Activated T-cell treated with anti-CD3 and anti-CD28 coated beads, Interleukin-2, amount 50 U/mL, for 24 hours (primary cell): ENCODE measurements around the gene NDUFB1.
A peak's percentile ranks its signal among the peaks of the same experiment; 100 is the strongest.

Experiments used
- DNase-seq: peaks from one replicate; pipeline ENCODE4 v3.0.0-alpha.2; 2020
- H3K27ac Mint-ChIP-seq: 2 replicates; pipeline ENCODE4 v1.8.0; 2020; ENCODE audit warnings: mild to moderate bottlenecking, mixed read lengths
- H3K27me3 Mint-ChIP-seq: 2 replicates; pipeline ENCODE4 v1.8.0; 2020; ENCODE audit warnings: mixed read lengths
- H3K36me3 Mint-ChIP-seq: 2 replicates; pipeline ENCODE4 v1.8.0; 2020; ENCODE audit warnings: low read depth, mixed read lengths
- H3K4me1 Mint-ChIP-seq: 2 replicates; pipeline ENCODE4 v1.8.0; 2020; ENCODE audit warnings: low read depth, mixed read lengths
- H3K4me3 Mint-ChIP-seq: 2 replicates; pipeline ENCODE4 v1.8.0; 2020; ENCODE audit warnings: mild to moderate bottlenecking, moderate library complexity, mixed read lengths
- H3K9me3 Mint-ChIP-seq: 2 replicates; pipeline ENCODE4 v1.8.0; 2020; ENCODE audit warnings: mixed read lengths

The NDUFB1 gene

DNA sequence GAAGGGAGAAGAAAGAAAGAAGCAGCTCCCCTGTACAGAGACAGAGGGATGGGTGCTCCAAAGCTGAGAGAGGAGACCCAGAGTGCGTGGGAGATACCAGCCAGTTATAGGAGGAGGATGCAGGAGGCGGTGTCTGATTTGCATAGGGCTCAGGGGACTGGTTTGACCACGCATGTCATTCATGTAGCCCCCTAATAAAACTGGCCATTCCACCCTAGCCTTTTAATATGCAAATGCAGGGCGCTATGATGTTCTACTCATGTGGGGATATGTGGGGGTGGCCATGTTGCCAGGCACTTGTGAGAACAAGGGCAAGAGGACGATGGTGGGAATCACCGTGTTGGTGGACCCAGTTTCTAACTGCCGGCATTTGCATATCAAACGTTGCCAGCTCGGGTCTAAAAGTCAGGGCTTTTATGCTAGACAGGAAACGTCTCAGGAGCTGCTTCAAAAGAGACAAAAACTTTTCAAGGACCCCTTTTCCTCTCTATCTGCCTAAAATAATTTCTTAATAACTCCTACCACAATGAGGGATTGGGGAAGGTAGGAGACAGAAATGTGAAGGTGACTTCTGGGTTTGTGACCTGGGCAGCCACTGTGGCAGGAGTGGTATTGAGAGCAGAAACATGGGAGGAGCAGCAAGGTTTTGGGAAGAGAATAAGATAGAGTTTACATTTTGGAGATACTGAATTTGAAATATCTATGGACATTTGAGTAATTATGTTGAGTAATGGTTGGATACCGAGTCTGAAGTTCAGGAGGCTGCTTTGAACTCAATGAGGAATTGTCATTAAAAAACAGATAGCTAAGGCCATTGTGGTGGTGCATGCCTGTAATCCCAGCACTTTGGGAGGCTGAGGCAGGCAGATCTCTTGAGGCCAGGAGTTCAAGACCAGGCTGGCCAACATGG, 12.9 kb downstream of the NDUFB1 start:
- peaks cover 6% of the 10 kb centered on the region for H3K36me3 Mint-ChIP-seq
- H3K4me3 Mint-ChIP-seq: peak overlapping the region; percentile 43
- H3K27me3 Mint-ChIP-seq: no peaks in the 10 kb centered on the region
- no peaks in the 10 kb centered on the region for H3K9me3 Mint-ChIP-seq
- peaks cover 37% of the 10 kb centered on the region for H3K4me1 Mint-ChIP-seq
- peak overlapping the region; percentile 83 for H3K27ac Mint-ChIP-seq
- peak; percentile 47 for DNase-seq

DNA sequence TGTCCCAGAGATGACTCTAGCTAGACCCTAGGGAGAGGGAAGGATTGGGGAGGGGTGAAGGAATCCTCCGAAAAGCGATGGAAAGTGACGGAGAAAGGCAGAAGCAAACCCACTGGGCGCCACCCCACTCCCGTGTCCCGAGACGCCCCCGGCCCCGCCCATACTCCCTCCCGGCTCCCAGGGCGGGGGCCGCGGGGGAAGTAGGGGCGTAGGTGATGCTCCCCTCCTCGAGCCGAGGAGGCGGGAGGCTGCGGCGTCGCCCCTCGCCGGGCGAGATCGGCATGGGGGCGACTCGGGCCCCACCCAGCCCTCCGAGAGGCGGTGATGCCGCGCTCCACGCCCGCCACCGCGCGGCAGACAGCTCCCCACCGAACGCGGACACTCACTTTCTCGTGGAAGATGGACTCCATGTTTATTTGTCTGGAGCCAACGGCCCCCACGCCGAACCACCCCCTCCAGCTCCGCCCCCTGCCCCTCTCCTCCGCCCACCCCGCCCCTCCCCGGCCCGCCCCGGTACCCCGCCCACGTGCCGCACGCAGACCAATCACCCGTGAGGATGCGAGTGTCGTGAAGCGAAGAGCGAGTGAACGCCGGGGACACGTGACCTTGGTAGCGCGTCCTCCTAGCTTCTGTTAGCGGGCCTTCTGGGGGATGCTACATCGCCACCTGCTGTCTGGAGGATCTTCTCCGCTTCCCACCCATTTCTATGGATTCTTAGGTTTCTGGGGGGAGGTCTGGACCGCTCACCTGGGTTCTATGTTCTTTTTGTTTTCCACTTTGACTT, 15.2 kb downstream of the NDUFB1 start, which contains the start of gene ATXN3:
Gene ATXN3 (minus strand): TSS at position 440 of the 784 bp plus-strand sequence. CDS start 30 bp downstream, at position 410.
- Mint-ChIP-seq H3K4me3 (peak within 1 kb of the TSS; percentile 94), H3K9me3 (no peaks in the 10 kb centered on the region), H3K27me3 (no peaks in the 10 kb centered on the region), H3K4me1 (peaks cover 48% of the 10 kb centered on the region), H3K27ac (peak within 1 kb of the TSS; percentile 94), H3K36me3 (peaks cover 6% of the 10 kb centered on the region)
- DNase-seq: peak; percentile 92

DNA sequence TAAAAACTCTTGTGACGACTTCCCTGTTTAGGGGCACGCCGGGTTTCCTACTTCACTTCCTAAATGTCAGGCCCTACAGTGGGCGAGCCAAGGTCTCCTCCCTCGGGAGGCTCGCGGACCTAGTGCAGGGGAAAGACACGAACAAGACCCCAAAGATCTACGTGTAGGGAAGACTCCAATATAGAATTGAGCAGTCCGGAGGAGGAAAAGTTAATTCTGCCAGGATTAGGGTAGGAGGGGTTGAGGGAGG, 15.7 kb downstream of the NDUFB1 start:
- peak overlapping the region; percentile 94 for H3K4me3 Mint-ChIP-seq

DNA sequence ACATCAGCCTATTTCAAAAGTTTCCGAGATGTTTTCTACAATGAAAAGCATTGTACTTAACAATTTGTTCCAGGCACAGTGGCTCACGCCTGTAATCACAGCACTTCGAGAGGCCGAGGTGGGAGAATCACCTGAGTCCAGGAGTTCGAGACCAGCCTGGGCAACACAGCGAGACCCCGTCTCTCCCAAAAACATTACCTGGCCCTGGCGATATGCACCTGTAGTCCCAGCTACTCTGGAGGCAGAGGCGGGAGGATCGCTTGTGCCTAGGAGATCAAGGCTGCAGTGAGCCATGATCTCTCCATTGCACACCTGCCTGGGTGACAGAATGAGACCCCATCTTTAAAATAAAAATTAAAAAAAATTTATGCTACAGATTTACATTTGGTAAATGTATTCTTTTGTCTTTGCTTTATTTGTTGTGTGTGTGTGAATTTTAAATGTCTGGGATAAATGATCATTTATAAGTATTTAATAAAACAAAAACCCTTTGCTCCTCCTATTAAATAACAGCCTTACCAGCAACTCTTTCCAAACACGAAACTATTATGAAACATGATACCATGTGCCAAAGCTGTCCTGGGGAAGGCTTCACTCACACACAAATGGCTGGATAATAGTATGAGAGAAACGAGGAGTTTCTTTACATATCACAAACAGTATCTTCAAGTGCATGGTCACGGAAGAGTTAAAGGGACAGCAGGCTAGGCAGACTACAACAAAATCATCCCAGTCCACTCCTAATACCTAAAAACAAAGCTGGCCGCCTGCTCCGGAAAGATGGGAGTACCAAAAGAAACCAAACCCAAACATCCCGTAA, 16.2 kb downstream of the NDUFB1 start:
- DNase-seq: no peak
- H3K4me1 Mint-ChIP-seq: peaks cover 51% of the 10 kb centered on the region
- H3K27ac Mint-ChIP-seq: peak overlapping the region; percentile 94
- peaks cover 6% of the 10 kb centered on the region for H3K36me3 Mint-ChIP-seq
- H3K9me3 Mint-ChIP-seq: no peaks in the 10 kb centered on the region
- H3K27me3 Mint-ChIP-seq: no peaks in the 10 kb centered on the region
- H3K4me3 Mint-ChIP-seq: peak overlapping the region; percentile 94

More for the DNA sequence above, 15.7 kb downstream of the NDUFB1 start:
- peaks cover 6% of the 10 kb centered on the region for H3K36me3 Mint-ChIP-seq
- no peak for DNase-seq
- peaks cover 48% of the 10 kb centered on the region for H3K4me1 Mint-ChIP-seq
- H3K9me3 Mint-ChIP-seq: no peaks in the 10 kb centered on the region
- peak overlapping the region; percentile 94 for H3K27ac Mint-ChIP-seq
- no peaks in the 10 kb centered on the region for H3K27me3 Mint-ChIP-seq

DNA sequence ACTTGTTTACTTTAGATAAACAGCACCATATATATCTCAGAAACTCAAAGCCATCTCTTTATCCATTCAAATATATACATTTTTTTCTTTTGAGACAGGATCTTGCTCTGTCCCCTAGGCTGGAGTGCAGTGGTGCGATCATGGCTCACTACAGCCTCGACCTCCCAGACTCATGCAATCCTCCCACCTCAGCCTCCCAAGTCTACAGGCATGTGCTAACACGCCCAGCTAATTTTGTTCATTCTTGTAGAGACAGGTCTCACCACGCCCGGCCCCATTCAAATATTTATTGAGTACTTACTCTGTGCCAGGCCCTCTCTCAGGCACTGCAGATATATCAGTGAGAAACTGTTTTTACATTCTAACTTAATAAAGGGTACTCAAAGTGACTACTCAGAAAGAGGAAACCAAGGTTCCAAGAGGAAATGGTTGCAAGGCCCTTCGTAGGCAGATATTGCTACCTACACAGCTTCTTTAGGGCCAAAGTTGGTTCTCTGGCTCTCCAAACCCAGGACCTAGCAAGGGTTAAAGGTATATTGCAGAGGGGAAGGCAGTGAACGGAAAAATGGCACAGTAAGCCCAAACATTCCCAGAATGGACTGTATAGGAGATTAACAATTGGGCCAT, 18.0 kb downstream of the NDUFB1 start:
- H3K4me3 Mint-ChIP-seq: no peak overlapping the region
- peak overlapping the region; percentile 28 for H3K27ac Mint-ChIP-seq
- DNase-seq: no peak
- no peaks in the 10 kb centered on the region for H3K27me3 Mint-ChIP-seq
- H3K36me3 Mint-ChIP-seq: peaks cover 6% of the 10 kb centered on the region
- peaks cover 57% of the 10 kb centered on the region for H3K4me1 Mint-ChIP-seq
- no peaks in the 10 kb centered on the region for H3K9me3 Mint-ChIP-seq

DNA sequence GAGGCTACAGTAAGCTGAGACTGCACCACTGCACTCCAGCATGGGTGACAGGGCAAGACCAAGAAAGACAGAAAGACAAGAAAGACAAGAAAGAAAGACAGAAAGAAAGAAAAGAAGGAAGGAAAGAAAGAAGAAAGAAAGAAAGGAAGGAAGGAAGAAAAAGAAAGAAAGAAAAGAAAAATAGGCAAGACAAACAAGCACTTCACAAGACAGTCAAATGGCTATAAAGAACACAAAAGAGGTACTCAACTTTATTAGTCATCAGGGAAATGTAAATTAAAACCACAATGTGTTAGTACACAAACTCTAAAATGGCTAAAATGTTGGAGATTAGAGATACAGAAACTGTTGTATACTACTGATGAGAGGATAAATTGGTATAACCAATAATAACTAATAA, 21.7 kb downstream of the NDUFB1 start:
- DNase-seq: no peak
- Mint-ChIP-seq H3K4me1 (peaks cover 33% of the 10 kb centered on the region), H3K36me3 (peaks cover 12% of the 10 kb centered on the region), H3K4me3 (no peak overlapping the region), H3K27me3 (no peaks in the 10 kb centered on the region), H3K9me3 (no peaks in the 10 kb centered on the region), H3K27ac (no peak overlapping the region)

DNA sequence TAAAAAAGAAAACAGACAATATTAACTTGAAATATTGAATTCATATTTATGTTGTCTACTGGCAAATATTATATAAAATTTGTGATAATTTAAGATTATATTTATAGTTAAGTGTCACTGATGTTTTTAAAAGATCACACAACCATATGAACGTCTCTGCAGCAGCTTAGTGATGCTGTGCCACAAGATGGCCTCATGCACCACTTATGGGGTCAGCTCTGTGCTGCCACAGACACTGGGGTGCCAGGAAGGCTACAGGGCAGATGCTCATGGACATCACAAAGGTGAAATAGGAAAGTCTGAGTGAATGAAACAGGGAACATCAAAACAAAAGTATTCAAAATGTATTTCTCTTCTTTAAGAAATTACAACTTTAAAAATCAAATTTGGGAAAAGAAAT, 28.2 kb downstream of the NDUFB1 start:
- H3K9me3 Mint-ChIP-seq: no peaks in the 10 kb centered on the region
- peaks cover 43% of the 10 kb centered on the region for H3K36me3 Mint-ChIP-seq
- no peak overlapping the region for H3K4me3 Mint-ChIP-seq
- DNase-seq: no peak
- H3K4me1 Mint-ChIP-seq: no peaks in the 10 kb centered on the region
- H3K27ac Mint-ChIP-seq: no peak overlapping the region
- H3K27me3 Mint-ChIP-seq: no peaks in the 10 kb centered on the region

DNA sequence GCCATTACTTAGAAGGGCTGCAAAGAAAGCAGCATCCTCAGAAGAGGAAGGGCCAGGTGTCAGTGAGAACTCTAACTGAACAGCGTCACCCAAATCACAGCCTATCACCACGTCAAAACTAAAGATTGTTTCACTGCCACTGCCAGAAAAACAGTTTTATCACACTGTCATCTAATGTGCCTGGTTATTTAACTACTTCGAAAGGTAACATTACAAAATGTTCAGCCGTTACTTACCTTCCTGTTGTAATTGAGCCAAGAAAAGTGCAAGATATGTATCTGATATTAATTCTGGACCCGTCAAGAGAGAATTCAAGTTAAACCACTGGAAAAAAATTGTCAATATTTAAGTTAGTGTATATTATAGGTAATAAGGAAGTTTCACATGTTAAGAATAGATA, 33.0 kb downstream of the NDUFB1 start:
- no peaks in the 10 kb centered on the region for H3K9me3 Mint-ChIP-seq
- no peak overlapping the region for H3K27ac Mint-ChIP-seq
- H3K27me3 Mint-ChIP-seq: no peaks in the 10 kb centered on the region
- peaks cover 58% of the 10 kb centered on the region for H3K36me3 Mint-ChIP-seq
- no peak for DNase-seq
- H3K4me1 Mint-ChIP-seq: no peaks in the 10 kb centered on the region
- H3K4me3 Mint-ChIP-seq: no peak overlapping the region

DNA sequence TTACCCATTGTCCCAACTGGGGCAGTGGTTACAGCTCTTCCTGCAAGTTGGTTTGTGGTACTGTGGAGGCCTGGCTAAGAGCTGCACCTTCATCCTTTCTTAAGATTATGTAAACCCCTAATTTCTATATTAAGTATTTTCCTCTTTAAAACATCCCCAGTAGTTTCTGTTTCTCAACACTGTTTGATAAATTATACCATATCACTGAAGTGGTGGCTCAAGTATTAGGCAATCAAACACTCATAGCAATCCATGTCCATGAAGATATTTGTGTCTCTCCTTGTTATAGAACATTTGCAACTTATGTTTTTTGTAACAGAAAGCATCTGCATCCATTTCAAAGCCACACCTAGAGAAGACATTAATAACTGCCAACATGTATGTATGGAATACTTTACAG, 47.0 kb downstream of the NDUFB1 start:
- H3K36me3 Mint-ChIP-seq: peaks cover 62% of the 10 kb centered on the region
- no peaks in the 10 kb centered on the region for H3K27me3 Mint-ChIP-seq
- no peaks in the 10 kb centered on the region for H3K4me1 Mint-ChIP-seq
- no peak overlapping the region for H3K27ac Mint-ChIP-seq
- H3K9me3 Mint-ChIP-seq: no peaks in the 10 kb centered on the region
- no peak for DNase-seq
- no peak overlapping the region for H3K4me3 Mint-ChIP-seq
